HEK293 (cell line): ENCODE results near the gene SYNGAP1.
A peak's percentile ranks its signal among the peaks of the same experiment; 100 is the strongest.

Experiments used
- PATZ1 ChIP-seq: fragments of 450-650 bp; formaldehyde crosslinking; IDR thresholded peaks from 2 replicates; pipeline ENCODE4 v1.5.1; 2016; ENCODE audit warnings: missing biosample characterization, missing genetic modification characterization
- SP2 ChIP-seq: fragments of 450-650 bp; formaldehyde crosslinking; IDR thresholded peaks from 2 replicates; pipeline ENCODE4 v1.5.1; 2016; ENCODE audit warnings: missing biosample characterization, missing genetic modification characterization
- ZBTB21 ChIP-seq: fragments of 450-650 bp; formaldehyde crosslinking; IDR thresholded peaks from 2 replicates; pipeline ENCODE4 v1.5.1; 2017; ENCODE audit warnings: missing biosample characterization, missing genetic modification characterization
- ZFHX2 ChIP-seq: fragments of 450-650 bp; formaldehyde crosslinking; conservative IDR thresholded peaks from 2 replicates; pipeline ENCODE4 v1.5.1; 2016; ENCODE audit warnings: missing biosample characterization, missing genetic modification characterization
- ZFP3 ChIP-seq: fragments of 450-650 bp; formaldehyde crosslinking; IDR thresholded peaks from 2 replicates; pipeline ENCODE4 v1.5.1; 2016; ENCODE audit warnings: low read depth, missing biosample characterization, missing genetic modification characterization
- ZNF2 ChIP-seq: fragments of 450-650 bp; formaldehyde crosslinking; IDR thresholded peaks from 2 replicates; pipeline ENCODE4 v1.5.1; 2016; ENCODE audit warnings: missing biosample characterization, missing genetic modification characterization
- ZNF26 ChIP-seq: fragments of 450-650 bp; formaldehyde crosslinking; IDR thresholded peaks from 2 replicates; pipeline ENCODE4 v1.5.1; 2016; ENCODE audit warnings: missing biosample characterization, missing genetic modification characterization
- ZNF266 ChIP-seq: fragments of 450-650 bp; formaldehyde crosslinking; IDR thresholded peaks from 2 replicates; pipeline ENCODE4 v1.5.1; 2016; ENCODE audit warnings: missing biosample characterization, missing genetic modification characterization, low read depth
- ZNF423 ChIP-seq: fragments of 450-650 bp; formaldehyde crosslinking; IDR thresholded peaks from 2 replicates; pipeline ENCODE4 v1.5.1; 2016; ENCODE audit warnings: missing biosample characterization, missing genetic modification characterization
- ZNF510 ChIP-seq: fragments of 450-650 bp; formaldehyde crosslinking; IDR thresholded peaks from 2 replicates; pipeline ENCODE4 v1.5.1; 2018; ENCODE audit warnings: mild to moderate bottlenecking, missing genetic modification characterization, missing biosample characterization; ENCODE audit not compliant: insufficient replicate concordance
- ZNF518A ChIP-seq: fragments of 450-650 bp; formaldehyde crosslinking; conservative IDR thresholded peaks from 2 replicates; pipeline ENCODE4 v1.5.1; 2016; ENCODE audit warnings: low read depth, missing biosample characterization, missing genetic modification characterization
- ZNF555 ChIP-seq: fragments of 450-650 bp; formaldehyde crosslinking; conservative IDR thresholded peaks from 2 replicates; pipeline ENCODE4 v1.5.1; 2017; ENCODE audit warnings: missing biosample characterization, mild to moderate bottlenecking, missing genetic modification characterization, inconsistent platforms
- ZNF585B ChIP-seq: fragments of 450-650 bp; formaldehyde crosslinking; IDR thresholded peaks from 2 replicates; pipeline ENCODE4 v1.5.1; 2016; ENCODE audit warnings: missing biosample characterization, missing genetic modification characterization
- ZNF639 ChIP-seq: fragments of 450-650 bp; formaldehyde crosslinking; IDR thresholded peaks from 2 replicates; pipeline ENCODE4 v1.5.1; 2016; ENCODE audit warnings: missing biosample characterization, missing genetic modification characterization
- ZNF785 ChIP-seq: fragments of 450-650 bp; formaldehyde crosslinking; IDR thresholded peaks from 2 replicates; pipeline ENCODE4 v1.5.1; 2016; ENCODE audit warnings: missing biosample characterization, missing genetic modification characterization
- ZNF843 ChIP-seq: fragments of 450-650 bp; formaldehyde crosslinking; IDR thresholded peaks from 2 replicates; pipeline ENCODE4 v1.5.1; 2016; ENCODE audit warnings: missing biosample characterization, missing genetic modification characterization
- TF ChIP-seq, protein P1 (sequence below): fragments of 450-650 bp; formaldehyde crosslinking; IDR thresholded peaks from 2 replicates; pipeline ENCODE4 v1.5.0; 2017; ENCODE audit warnings: missing biosample characterization, missing genetic modification characterization, borderline replicate concordance
- TF ChIP-seq, protein P2 (sequence below): fragments of 450-650 bp; formaldehyde crosslinking; IDR thresholded peaks from 2 replicates; pipeline ENCODE4 v1.5.1; 2016; ENCODE audit warnings: missing biosample characterization, missing genetic modification characterization
- TF ChIP-seq, protein P3 (sequence below): fragments of 450-650 bp; formaldehyde crosslinking; IDR thresholded peaks from 2 replicates; pipeline ENCODE4 v1.5.1; 2016; ENCODE audit warnings: missing biosample characterization, missing genetic modification characterization
- TF ChIP-seq, protein P4 (sequence below): fragments of 450-650 bp; formaldehyde crosslinking; conservative IDR thresholded peaks from 2 replicates; pipeline ENCODE4 v1.5.1; 2016; ENCODE audit warnings: low read depth, missing biosample characterization, missing genetic modification characterization

Gene SYNGAP1

GRCh38 chr6:33417903-33418689 lies 1.8 kb upstream of the SYNGAP1 start, which contains the start of gene CUTA (continued):
- TF ChIP-seq ZNF518A (tag by site-specific recombination) (0 out of 2 replicates have a peak, but pooled peaks have one; percentile 33), ZNF266 (tag by site-specific recombination) (no peak), ZNF26 (tag by site-specific recombination) (no peak), ZNF843 (peak; percentile 47; the same call in 1 of the 2 replicates), ZNF555 (tag by site-specific recombination) (no peak), ZFHX2 (tag by site-specific recombination) (peak; percentile 73), ZNF423 (tag by site-specific recombination) (no peak), PATZ1 (tag by site-specific recombination) (peak; percentile 85), ZNF2 (no peak; the same call in 1 of the 2 replicates), SP2 (tag by site-specific recombination) (peak; percentile 99), ZNF639 (no peak; the same call in 1 of the 2 replicates), ZNF785 (tag by site-specific recombination) (no peak), ZNF510 (tag by site-specific recombination) (no peak), ZBTB21 (peak; percentile 45; the same call in 1 of the 2 replicates), ZNF585B (no peak), ZFP3 (no peak)
- TF ChIP-seq, protein P1, sequence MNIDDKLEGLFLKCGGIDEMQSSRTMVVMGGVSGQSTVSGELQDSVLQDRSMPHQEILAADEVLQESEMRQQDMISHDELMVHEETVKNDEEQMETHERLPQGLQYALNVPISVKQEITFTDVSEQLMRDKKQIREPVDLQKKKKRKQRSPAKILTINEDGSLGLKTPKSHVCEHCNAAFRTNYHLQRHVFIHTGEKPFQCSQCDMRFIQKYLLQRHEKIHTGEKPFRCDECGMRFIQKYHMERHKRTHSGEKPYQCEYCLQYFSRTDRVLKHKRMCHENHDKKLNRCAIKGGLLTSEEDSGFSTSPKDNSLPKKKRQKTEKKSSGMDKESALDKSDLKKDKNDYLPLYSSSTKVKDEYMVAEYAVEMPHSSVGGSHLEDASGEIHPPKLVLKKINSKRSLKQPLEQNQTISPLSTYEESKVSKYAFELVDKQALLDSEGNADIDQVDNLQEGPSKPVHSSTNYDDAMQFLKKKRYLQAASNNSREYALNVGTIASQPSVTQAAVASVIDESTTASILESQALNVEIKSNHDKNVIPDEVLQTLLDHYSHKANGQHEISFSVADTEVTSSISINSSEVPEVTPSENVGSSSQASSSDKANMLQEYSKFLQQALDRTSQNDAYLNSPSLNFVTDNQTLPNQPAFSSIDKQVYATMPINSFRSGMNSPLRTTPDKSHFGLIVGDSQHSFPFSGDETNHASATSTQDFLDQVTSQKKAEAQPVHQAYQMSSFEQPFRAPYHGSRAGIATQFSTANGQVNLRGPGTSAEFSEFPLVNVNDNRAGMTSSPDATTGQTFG (tag by site-specific recombination): no peak
- TF ChIP-seq, protein P2, sequence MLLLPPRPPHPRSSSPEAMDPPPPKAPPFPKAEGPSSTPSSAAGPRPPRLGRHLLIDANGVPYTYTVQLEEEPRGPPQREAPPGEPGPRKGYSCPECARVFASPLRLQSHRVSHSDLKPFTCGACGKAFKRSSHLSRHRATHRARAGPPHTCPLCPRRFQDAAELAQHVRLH: peak; percentile 91; the same call in 1 of the 2 replicates
- TF ChIP-seq, protein P3, sequence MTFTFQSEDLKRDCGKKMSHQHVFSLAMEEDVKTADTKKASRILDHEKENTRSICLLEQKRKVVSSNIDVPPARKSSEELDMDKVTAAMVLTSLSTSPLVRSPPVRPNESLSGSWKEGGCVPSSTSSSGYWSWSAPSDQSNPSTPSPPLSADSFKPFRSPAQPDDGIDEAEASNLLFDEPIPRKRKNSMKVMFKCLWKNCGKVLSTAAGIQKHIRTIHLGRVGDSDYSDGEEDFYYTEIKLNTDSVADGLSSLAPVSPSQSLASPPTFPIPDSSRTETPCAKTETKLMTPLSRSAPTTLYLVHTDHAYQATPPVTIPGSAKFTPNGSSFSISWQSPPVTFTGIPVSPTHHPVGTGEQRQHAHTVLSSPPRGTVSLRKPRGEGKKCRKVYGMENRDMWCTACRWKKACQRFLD: no peak
- TF ChIP-seq, protein P4, sequence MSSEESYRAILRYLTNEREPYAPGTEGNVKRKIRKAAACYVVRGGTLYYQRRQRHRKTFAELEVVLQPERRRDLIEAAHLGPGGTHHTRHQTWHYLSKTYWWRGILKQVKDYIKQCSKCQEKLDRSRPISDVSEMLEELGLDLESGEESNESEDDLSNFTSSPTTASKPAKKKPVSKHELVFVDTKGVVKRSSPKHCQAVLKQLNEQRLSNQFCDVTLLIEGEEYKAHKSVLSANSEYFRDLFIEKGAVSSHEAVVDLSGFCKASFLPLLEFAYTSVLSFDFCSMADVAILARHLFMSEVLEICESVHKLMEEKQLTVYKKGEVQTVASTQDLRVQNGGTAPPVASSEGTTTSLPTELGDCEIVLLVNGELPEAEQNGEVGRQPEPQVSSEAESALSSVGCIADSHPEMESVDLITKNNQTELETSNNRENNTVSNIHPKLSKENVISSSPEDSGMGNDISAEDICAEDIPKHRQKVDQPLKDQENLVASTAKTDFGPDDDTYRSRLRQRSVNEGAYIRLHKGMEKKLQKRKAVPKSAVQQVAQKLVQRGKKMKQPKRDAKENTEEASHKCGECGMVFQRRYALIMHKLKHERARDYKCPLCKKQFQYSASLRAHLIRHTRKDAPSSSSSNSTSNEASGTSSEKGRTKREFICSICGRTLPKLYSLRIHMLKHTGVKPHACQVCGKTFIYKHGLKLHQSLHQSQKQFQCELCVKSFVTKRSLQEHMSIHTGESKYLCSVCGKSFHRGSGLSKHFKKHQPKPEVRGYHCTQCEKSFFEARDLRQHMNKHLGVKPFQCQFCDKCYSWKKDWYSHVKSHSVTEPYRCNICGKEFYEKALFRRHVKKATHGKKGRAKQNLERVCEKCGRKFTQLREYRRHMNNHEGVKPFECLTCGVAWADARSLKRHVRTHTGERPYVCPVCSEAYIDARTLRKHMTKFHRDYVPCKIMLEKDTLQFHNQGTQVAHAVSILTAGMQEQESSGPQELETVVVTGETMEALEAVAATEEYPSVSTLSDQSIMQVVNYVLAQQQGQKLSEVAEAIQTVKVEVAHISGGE (tag by site-specific recombination): peak; percentile 83
